Bronchial epithelial cell (primary cell): ENCODE data around the gene SARDH. TPM values are rescaled to one million over a fixed set of nuclear protein-coding genes. Genes with fewer than 3 reads are reported as not detected.
A peak's percentile ranks its signal among the peaks of the same experiment; 100 is the strongest.

Source experiments
- DNase-seq: peaks from one replicate; pipeline ENCODE4 v3.0.0-alpha.2; 2010; ENCODE audit warnings: low read depth
- FAIRE-seq: peaks from 2 replicates; lab custom pipeline; 2011; peaks lifted over from hg19 to GRCh38; lab: Jason Lieb, UNC
- H3K27me3 ChIP-seq: 2 replicates; pipeline ENCODE4 v1.5.1; 2011; ENCODE audit warnings: low read length; ENCODE audit not compliant: control insufficient read depth, insufficient read depth
- H3K36me3 ChIP-seq: 2 replicates; pipeline ENCODE4 v1.5.1; 2011; ENCODE audit warnings: low read length; ENCODE audit not compliant: control insufficient read depth, insufficient read depth
- H3K4me3 ChIP-seq: 2 replicates; pipeline ENCODE4 v1.5.1; 2011; ENCODE audit warnings: mild to moderate bottlenecking, low read depth, low read length, control low read depth
- total RNA-seq: library from RNA; depleted of rRNA; stranded (reverse); fragments of >200 nt; gene quantifications from 2 replicates; pipeline ENCODE4 v1.2.1, GENCODE V29; 2014
- TF ChIP-seq, protein P1 (sequence below): IDR thresholded peaks from 2 replicates; pipeline ENCODE4 v1.5.1; 2011; ENCODE audit warnings: mild to moderate bottlenecking, moderate library complexity, low read length, control low read depth, inconsistent platforms; ENCODE audit not compliant: insufficient read depth, severe bottlenecking

Gene SARDH
- total RNA-seq, 1 donor from 2014 or later = under 0.01 TPM

DNA sequence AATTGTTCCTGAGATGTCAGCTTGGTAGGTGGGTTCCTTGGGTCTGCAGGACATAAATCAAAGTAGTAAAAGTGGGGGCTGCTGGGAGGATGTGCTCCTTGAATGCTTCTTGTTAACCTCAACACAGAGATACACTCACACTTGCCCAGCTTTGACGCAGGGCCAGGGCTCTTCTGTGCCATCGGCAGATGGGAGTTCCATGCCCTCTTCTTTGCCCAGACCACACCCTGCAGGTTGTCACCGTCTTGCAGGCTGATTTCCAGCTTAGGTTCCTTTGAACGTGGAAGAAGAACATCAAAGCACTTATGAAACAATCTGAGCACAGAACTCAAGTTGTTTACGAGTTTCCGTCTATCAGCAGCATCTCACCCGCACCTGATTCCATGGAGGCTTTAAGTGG, 91.0 kb downstream of the SARDH start:
- peak; percentile 91 for FAIRE-seq
- TF ChIP-seq, protein P1, sequence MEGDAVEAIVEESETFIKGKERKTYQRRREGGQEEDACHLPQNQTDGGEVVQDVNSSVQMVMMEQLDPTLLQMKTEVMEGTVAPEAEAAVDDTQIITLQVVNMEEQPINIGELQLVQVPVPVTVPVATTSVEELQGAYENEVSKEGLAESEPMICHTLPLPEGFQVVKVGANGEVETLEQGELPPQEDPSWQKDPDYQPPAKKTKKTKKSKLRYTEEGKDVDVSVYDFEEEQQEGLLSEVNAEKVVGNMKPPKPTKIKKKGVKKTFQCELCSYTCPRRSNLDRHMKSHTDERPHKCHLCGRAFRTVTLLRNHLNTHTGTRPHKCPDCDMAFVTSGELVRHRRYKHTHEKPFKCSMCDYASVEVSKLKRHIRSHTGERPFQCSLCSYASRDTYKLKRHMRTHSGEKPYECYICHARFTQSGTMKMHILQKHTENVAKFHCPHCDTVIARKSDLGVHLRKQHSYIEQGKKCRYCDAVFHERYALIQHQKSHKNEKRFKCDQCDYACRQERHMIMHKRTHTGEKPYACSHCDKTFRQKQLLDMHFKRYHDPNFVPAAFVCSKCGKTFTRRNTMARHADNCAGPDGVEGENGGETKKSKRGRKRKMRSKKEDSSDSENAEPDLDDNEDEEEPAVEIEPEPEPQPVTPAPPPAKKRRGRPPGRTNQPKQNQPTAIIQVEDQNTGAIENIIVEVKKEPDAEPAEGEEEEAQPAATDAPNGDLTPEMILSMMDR = no peak
- Histone ChIP-seq H3K27me3 (peaks cover 6% of the 10 kb centered on the region), H3K4me3 (no peak overlapping the region), H3K36me3 (no peaks in the 10 kb centered on the region)
- no peak for DNase-seq

DNA sequence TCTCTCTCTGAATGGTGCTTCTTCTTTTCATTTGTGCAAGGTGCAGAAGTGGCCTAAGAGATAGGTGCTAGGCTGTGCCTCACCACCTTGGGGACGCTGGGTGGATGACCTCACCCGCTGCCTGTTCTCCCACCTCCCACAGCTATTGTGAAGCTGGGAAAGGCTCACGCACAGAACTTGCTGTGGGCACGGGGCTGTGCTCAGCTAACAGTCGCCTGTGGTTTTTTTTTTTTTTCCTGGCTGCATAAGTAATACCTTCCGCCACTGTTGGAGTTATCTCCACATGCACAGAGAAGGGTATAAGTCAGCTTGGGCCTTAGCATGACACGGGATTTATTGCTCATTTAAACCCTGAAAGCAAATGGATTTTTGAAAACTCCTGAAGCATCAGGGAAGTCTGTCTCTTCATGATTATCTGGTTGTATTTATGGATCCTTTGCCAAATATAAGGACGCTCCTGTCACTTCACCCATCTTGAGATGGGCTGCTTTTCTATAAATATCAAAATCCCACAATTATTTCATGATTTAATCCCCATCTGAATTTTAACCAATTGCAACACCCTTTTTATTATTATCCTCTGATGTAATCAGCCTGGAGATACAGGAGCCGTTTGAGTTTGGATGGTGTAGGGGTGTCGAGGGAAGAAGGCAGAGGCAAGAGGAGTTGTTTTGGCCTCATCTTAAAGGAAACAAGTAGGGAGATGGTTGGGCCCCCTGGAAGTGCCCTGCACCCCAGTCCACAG, 93.0 kb downstream of the SARDH start:
- DNase-seq (no peak), FAIRE-seq (no peak)
- H3K4me3 ChIP-seq = no peak overlapping the region
- TF ChIP-seq, protein P1 = no peak
- H3K27me3 ChIP-seq = peaks cover 6% of the 10 kb centered on the region
- H3K36me3 ChIP-seq = no peaks in the 10 kb centered on the region

DNA sequence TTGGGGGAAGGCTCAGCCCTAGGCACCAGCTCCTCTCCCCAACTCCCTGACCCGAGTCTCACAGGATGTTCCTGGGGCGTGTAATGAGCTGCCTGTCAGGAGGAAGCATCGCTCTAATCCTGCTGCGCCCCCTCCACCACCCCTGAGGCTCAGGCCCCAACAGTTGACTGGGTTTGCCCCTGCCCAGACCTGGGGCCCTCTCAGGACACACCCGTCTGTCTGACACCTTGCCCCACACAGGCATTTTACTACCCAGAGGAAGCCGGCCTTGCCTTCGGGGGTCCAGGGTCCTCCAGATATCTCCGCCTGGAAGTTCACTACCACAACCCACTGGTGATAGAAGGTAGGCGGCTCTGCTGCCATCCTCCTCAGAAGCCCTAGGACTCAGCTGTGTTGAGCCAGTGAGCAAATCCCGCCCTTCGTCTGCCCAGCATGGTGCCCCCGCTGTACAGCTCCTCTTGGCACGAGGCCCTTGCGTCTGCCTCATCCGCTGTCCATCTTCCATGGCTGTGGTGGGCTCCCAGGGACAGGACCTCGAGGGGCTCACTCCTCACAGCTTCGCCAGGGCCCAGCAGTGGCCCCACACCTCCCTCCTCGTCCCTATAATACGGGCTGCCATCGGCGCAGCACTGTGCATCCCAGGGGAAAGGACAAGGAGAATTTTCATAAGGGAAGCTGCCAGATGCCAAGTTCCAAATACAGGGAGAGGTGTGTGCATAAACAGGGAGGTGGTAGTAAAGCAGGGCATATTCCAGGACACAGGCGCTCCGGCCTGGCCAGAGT, 94.0 kb downstream of the SARDH start:
- peaks cover 6% of the 10 kb centered on the region for H3K27me3 ChIP-seq
- FAIRE-seq = peak; percentile 7
- no peaks in the 10 kb centered on the region for H3K36me3 ChIP-seq
- H3K4me3 ChIP-seq = no peak overlapping the region
- TF ChIP-seq, protein P1 = no peak
- no peak for DNase-seq

DNA sequence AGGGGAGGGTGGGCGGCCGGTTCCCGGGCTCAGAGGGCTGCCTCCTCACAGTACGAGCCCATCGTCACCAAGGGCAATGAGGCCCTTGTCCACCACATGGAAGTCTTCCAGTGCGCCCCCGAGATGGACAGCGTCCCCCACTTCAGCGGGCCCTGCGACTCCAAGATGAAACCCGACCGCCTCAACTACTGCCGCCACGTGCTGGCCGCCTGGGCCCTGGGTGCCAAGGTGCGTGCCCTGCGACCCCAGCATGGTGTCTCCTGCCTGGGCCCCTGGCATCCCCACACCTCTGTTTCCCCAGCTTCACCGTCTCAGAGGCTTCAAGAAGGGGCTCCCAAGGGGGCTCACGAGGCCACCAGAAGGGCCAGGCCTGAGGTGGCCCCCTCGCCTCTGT, 94.8 kb downstream of the SARDH start:
- TF ChIP-seq, protein P1 = no peak
- DNase-seq = no peak
- H3K4me3 ChIP-seq = no peak overlapping the region
- FAIRE-seq = no peak
- no peaks in the 10 kb centered on the region for H3K36me3 ChIP-seq
- peaks cover 6% of the 10 kb centered on the region for H3K27me3 ChIP-seq

DNA sequence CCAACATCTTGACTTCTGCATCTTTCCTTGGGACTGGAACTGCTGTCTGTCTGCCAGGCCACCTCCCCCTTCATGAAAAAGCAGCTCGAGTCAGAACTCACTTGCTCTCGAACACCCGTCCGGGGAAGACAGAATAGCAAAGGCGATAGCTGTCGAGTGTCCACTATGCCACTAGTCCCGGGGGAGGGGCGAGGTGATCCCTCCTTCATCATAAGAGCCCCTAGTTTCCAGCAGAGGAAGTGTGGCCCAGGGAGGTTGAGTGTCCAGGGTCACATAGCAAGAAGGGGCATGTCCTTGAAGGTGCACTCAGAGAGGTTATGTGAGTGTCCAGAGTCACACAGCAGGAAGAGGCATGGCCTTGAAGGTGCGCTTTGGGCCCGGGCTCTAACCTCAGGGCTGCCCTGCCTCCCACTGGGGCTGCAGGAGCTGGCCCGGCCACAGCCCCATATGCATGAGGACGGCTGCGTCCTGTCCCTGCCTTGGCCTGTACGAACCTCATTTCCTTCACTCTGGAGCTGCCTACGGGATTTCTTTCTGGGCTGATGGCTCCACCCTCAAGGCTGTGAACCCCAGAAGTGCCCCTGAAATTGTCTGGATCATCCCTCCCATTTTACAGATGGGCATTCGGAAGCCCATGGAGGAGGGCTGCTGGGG, 95.3 kb downstream of the SARDH start:
- FAIRE-seq = no peak
- Histone ChIP-seq H3K27me3 (peaks cover 7% of the 10 kb centered on the region), H3K36me3 (no peaks in the 10 kb centered on the region), H3K4me3 (no peak overlapping the region)
- TF ChIP-seq, protein P1 = no peak
- no peak for DNase-seq
